ENCODE results near the gene DHX15. TPM values are rescaled to one million over a fixed set of nuclear protein-coding genes. Genes with fewer than 3 reads are reported as not detected.

Gene DHX15
- total and polyA plus RNA-seq, 9 of the 15 experiments (the other 6 are each of a cell fraction or from before 2014, with no cell fraction given) = 165 to 287 (median 208) TPM

DNA sequence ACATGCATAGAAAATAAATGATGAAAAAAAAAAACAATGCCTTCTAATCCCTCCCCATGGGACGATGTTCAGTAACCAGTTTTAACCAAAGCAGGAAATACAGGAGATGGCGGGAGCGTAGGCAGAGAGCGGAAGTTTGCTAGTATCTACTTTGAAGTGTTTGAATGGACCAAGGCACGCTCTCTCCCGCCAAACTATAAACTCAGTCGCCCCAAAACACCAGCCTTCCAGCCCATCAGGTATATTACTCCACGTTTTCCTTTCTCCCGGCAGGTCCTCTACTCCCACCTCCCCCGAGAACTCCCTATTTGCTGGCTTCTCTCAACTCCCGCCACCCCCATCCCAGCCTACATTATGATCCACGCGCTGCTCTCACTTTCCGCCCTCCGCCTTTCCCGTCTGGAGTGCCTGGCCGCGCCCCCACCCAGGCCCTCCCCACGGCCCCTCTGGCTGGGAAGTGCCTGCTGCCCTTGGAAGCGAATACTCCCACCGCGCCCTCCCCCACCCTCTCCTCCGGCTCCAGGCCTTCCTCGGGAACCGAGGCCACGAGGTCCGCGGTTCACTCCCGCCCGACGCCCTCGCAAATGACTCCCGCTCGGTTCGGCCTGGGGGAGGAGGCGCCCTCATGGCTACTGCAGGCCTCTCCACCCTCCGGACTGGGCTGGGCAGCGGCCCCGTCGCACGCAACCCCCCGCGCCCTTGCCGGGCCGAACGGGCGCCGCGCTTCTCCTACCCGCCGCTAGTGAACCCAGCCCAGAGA, 723 bp downstream of the DHX15 start (continued):
- TF ChIP-seq, protein P1, sequence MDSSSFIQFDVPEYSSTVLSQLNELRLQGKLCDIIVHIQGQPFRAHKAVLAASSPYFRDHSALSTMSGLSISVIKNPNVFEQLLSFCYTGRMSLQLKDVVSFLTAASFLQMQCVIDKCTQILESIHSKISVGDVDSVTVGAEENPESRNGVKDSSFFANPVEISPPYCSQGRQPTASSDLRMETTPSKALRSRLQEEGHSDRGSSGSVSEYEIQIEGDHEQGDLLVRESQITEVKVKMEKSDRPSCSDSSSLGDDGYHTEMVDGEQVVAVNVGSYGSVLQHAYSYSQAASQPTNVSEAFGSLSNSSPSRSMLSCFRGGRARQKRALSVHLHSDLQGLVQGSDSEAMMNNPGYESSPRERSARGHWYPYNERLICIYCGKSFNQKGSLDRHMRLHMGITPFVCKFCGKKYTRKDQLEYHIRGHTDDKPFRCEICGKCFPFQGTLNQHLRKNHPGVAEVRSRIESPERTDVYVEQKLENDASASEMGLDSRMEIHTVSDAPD (CRISPR knock-in tag; IDR thresholded peaks at IDR 0.05) = no peak
- no peak for TF ChIP-seq STAT5A (IDR thresholded peaks at IDR 0.05; ENCODE audit: borderline replicate concordance, low read length)
- TF ChIP-seq ZNF175 (CRISPR knock-in tag; IDR thresholded peaks at IDR 0.05; ENCODE audit: low read depth) = no peak
- peak; percentile 80 for TF ChIP-seq PRPF4 (IDR thresholded peaks at IDR 0.05; ENCODE audit: insufficient read depth, low read depth, low read length, poor library complexity, severe bottlenecking)
- TF ChIP-seq GABPA (tag; conservative IDR thresholded peaks at IDR 0.05; ENCODE audit: low read depth) = peak; percentile 41
- peak; percentile 21; the same call in 1 of the 2 replicates for TF ChIP-seq MXI1 (IDR thresholded peaks at IDR 0.05; ENCODE audit: low read depth, low read length)
- TF ChIP-seq, protein P2, sequence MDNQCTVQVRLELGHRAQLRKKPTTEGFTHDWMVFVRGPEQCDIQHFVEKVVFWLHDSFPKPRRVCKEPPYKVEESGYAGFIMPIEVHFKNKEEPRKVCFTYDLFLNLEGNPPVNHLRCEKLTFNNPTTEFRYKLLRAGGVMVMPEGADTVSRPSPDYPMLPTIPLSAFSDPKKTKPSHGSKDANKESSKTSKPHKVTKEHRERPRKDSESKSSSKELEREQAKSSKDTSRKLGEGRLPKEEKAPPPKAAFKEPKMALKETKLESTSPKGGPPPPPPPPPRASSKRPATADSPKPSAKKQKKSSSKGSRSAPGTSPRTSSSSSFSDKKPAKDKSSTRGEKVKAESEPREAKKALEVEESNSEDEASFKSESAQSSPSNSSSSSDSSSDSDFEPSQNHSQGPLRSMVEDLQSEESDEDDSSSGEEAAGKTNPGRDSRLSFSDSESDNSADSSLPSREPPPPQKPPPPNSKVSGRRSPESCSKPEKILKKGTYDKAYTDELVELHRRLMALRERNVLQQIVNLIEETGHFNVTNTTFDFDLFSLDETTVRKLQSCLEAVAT (IDR thresholded peaks at IDR 0.05) = peak in 1 of 2 experiments; percentile 40; a peak in 1 of 4 replicates
- TF ChIP-seq, protein P3, sequence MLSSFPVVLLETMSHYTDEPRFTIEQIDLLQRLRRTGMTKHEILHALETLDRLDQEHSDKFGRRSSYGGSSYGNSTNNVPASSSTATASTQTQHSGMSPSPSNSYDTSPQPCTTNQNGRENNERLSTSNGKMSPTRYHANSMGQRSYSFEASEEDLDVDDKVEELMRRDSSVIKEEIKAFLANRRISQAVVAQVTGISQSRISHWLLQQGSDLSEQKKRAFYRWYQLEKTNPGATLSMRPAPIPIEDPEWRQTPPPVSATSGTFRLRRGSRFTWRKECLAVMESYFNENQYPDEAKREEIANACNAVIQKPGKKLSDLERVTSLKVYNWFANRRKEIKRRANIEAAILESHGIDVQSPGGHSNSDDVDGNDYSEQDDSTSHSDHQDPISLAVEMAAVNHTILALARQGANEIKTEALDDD (IDR thresholded peaks at IDR 0.05) = peak; percentile 73
- TF ChIP-seq POLR3A (IDR thresholded peaks at IDR 0.05; ENCODE audit: borderline replicate concordance, extremely low read depth, insufficient read depth, insufficient read length) = no peak
- peak; percentile 61 for TF ChIP-seq TAF1 (IDR thresholded peaks at IDR 0.05; ENCODE audit: control insufficient read depth, extremely low read depth, insufficient read depth, low read length, severe bottlenecking)
- TF ChIP-seq HLTF (IDR thresholded peaks at IDR 0.05) = 0 out of 2 replicates have a peak, but pooled peaks have one; percentile 30
- no peak for TF ChIP-seq CREBBP (IDR thresholded peaks at IDR 0.05; ENCODE audit: low read depth, low read length)
- no peak for TF ChIP-seq POLR2B (IDR thresholded peaks at IDR 0.05; ENCODE audit: low read depth, partially characterized antibody)
- TF ChIP-seq ZBTB9 (CRISPR knock-in tag; IDR thresholded peaks at IDR 0.05) = 0 out of 2 replicates have a peak, but pooled peaks have one; percentile 9
- TF ChIP-seq SRSF3 (IDR thresholded peaks at IDR 0.05; ENCODE audit: insufficient read depth, low read length) = peak; percentile 93; the same call in 1 of the 2 replicates
- TF ChIP-seq ARID1B (IDR thresholded peaks at IDR 0.05) = 0 out of 2 replicates have a peak, but pooled peaks have one; percentile 6
- no peak for TF ChIP-seq MCM5 (IDR thresholded peaks at IDR 0.05; ENCODE audit: low read depth)

All from K562 (cell line).